Measurements from ENCODE around the gene LPIN1.

DNA sequence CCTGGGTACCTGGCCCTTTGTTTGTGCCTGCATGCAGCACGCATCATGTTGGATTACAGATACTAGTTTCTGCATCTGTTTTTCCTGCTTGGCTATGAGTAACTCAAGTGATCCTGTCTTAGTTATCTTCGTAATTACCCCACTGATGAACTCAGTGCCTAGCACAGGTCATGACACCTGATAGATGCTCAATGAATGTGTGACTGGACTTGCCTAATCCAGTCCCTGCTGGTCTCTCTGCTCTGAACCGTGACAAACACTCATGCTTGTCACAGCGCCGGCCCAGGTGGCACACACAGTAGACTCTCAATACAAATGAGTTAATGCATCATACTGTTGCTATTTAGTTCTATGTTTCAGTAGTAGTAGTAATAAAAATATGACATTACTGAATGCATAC is 45.2 kb upstream of the LPIN1 start:
- TF ChIP-seq, protein P1, sequence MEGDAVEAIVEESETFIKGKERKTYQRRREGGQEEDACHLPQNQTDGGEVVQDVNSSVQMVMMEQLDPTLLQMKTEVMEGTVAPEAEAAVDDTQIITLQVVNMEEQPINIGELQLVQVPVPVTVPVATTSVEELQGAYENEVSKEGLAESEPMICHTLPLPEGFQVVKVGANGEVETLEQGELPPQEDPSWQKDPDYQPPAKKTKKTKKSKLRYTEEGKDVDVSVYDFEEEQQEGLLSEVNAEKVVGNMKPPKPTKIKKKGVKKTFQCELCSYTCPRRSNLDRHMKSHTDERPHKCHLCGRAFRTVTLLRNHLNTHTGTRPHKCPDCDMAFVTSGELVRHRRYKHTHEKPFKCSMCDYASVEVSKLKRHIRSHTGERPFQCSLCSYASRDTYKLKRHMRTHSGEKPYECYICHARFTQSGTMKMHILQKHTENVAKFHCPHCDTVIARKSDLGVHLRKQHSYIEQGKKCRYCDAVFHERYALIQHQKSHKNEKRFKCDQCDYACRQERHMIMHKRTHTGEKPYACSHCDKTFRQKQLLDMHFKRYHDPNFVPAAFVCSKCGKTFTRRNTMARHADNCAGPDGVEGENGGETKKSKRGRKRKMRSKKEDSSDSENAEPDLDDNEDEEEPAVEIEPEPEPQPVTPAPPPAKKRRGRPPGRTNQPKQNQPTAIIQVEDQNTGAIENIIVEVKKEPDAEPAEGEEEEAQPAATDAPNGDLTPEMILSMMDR (IDR thresholded peaks at IDR 0.05; ENCODE audit: low read depth, low read length) = no peak
- TF ChIP-seq POLR2A (IDR thresholded peaks at IDR 0.05; ENCODE audit: extremely low read depth, insufficient read length) = no peak
- TF ChIP-seq, protein P2, sequence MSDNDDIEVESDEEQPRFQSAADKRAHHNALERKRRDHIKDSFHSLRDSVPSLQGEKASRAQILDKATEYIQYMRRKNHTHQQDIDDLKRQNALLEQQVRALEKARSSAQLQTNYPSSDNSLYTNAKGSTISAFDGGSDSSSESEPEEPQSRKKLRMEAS (IDR thresholded peaks at IDR 0.05; ENCODE audit: low read depth, low read length) = no peak
- no peak for TF ChIP-seq MYC (IDR thresholded peaks at IDR 0.05; ENCODE audit: low read depth, low read length)

All from NB4 (cell line).